Measurements from ENCODE around the gene APBA3.

The APBA3 gene

GRCh38 chr19:3722443-3723109 is 38.9 kb downstream of the APBA3 start:
- no peak for TF ChIP-seq CTCF (IDR thresholded peaks at IDR 0.05; ENCODE audit: low read depth, low read length, missing control alignments)
- H3K4me3 ChIP-seq (ENCODE audit: low read depth, low read length), result no peak overlapping the region
- DNase-seq (ENCODE audit: low read depth), result no peak

GRCh38 chr19:3721887-3722442 is 39.5 kb downstream of the APBA3 start:
- no peak for TF ChIP-seq CTCF (IDR thresholded peaks at IDR 0.05; ENCODE audit: low read depth, low read length, missing control alignments)
- H3K4me3 ChIP-seq (ENCODE audit: low read depth, low read length), result no peak overlapping the region
- DNase-seq (ENCODE audit: low read depth), result no peak

GRCh38 chr19:3721131-3721886 is 40.2 kb downstream of the APBA3 start:
- DNase-seq (ENCODE audit: low read depth), result no peak
- no peak for TF ChIP-seq CTCF (IDR thresholded peaks at IDR 0.05; ENCODE audit: low read depth, low read length, missing control alignments)
- H3K4me3 ChIP-seq (ENCODE audit: low read depth, low read length), result no peak overlapping the region

- H3K4me3 ChIP-seq (ENCODE audit: low read depth, low read length), result no peak overlapping the region
- TF ChIP-seq CTCF (IDR thresholded peaks at IDR 0.05; ENCODE audit: low read depth, low read length, missing control alignments), result no peak
- no peak for DNase-seq (ENCODE audit: low read depth)
These were observed 41.1 kb downstream of the APBA3 start for GRCh38 chr19:3720349-3720917.

- H3K4me3 ChIP-seq (ENCODE audit: low read depth, low read length), result no peak overlapping the region
- TF ChIP-seq CTCF (IDR thresholded peaks at IDR 0.05; ENCODE audit: low read depth, low read length, missing control alignments), result no peak
- DNase-seq (ENCODE audit: low read depth), result no peak
These were observed 41.6 kb downstream of the APBA3 start for GRCh38 chr19:3719868-3720267.

- H3K4me3 ChIP-seq (ENCODE audit: low read depth, low read length), result no peak overlapping the region
- TF ChIP-seq CTCF (IDR thresholded peaks at IDR 0.05; ENCODE audit: low read depth, low read length, missing control alignments), result no peak
- DNase-seq (ENCODE audit: low read depth), result no peak
These were observed 45.3 kb downstream of the APBA3 start for GRCh38 chr19:3716147-3716668.

Data from GM12864 (cell line).